Smooth muscle cell (in vitro differentiated cells): ENCODE measurements around the gene PTPN14. TPM values are rescaled to one million over a fixed set of nuclear protein-coding genes. Genes with fewer than 3 reads are reported as not detected.
A peak's percentile ranks its signal among the peaks of the same experiment; 100 is the strongest.

ENCODE experiments used
- DNase-seq: peaks from one replicate; lab custom pipeline; 2025; ENCODE audit not compliant: unreplicated experiment; lab: John Stamatoyannopoulos, UW
- H2AFZ ChIP-seq: fragments of 200-600 bp; sonication (generic); 2 replicates; pipeline ENCODE4 v1.6.0; 2016; ENCODE audit warnings: antibody characterized with exemption, low read depth, mild to moderate bottlenecking
- H3F3A ChIP-seq: fragments of 200-600 bp; sonication (generic); 2 replicates; pipeline ENCODE4 v1.6.0; 2017; ENCODE audit warnings: antibody characterized with exemption, low read depth
- H3K27ac ChIP-seq: fragments of 200-600 bp; sonication (generic); 2 replicates; pipeline ENCODE4 v1.5.1; 2016; ENCODE audit warnings: low read depth, mild to moderate bottlenecking
- H3K27me3 ChIP-seq: fragments of 200-600 bp; sonication (generic); 2 replicates; pipeline ENCODE4 v1.6.1; 2016; ENCODE audit warnings: low read depth, mild to moderate bottlenecking
- H3K36me3 ChIP-seq: fragments of 200-600 bp; sonication (generic); 2 replicates; pipeline ENCODE4 v1.5.1; 2016; ENCODE audit warnings: low read depth
- H3K4me1 ChIP-seq: fragments of 200-600 bp; sonication (generic); 2 replicates; pipeline ENCODE4 v1.5.1; 2016; ENCODE audit warnings: low read depth
- H3K4me2 ChIP-seq: fragments of 200-600 bp; sonication (generic); 2 replicates; pipeline ENCODE4 v1.6.0; 2016; ENCODE audit warnings: mild to moderate bottlenecking
- H3K4me3 ChIP-seq: fragments of 200-600 bp; sonication (generic); 2 replicates; pipeline ENCODE4 v1.5.1; 2016; ENCODE audit warnings: mild to moderate bottlenecking
- H3K79me2 ChIP-seq: fragments of 200-600 bp; sonication (generic); 2 replicates; pipeline ENCODE4 v1.6.0; 2016; ENCODE audit warnings: low read depth, mild to moderate bottlenecking
- H3K9ac ChIP-seq: fragments of 200-600 bp; sonication (generic); 2 replicates; pipeline ENCODE4 v1.6.0; 2016; ENCODE audit warnings: low read depth
- H3K9me3 ChIP-seq: fragments of 200-600 bp; sonication (generic); replicated peaks from 2 replicates; pipeline ENCODE4 v1.5.1; 2016; ENCODE audit warnings: low read depth
- H4K20me1 ChIP-seq: fragments of 200-600 bp; sonication (generic); 2 replicates; pipeline ENCODE4 v1.6.0; 2016; ENCODE audit warnings: low read depth
- WGBS: methylation state at CpG from one replicate; pipeline ENCODE4 v1.1.7; 2016; ENCODE audit warnings: low lambda C conversion rate; 5-methylcytosine and 5-hydroxymethylcytosine counted together
- polyA plus RNA-seq: library from polyadenylated mRNA; unstranded; fragments of >200 nt; fragmentation: Nextera tagmentation; extraction: Ambion mirVana; gene quantifications from 2 replicates; pipeline ENCODE4 v1.2.1, GENCODE V29; 2016
- total RNA-seq: library from RNA; depleted of rRNA; stranded (reverse); fragments of >200 nt; gene quantifications from 2 replicates; pipeline ENCODE4 v1.2.3, GENCODE V29; 2014
- TF ChIP-seq, protein P1 (sequence below): fragments of 200-600 bp; sonication (generic); IDR thresholded peaks from 2 replicates; pipeline ENCODE4 v1.5.1; 2017; ENCODE audit warnings: borderline replicate concordance, mild to moderate bottlenecking, antibody characterized with exemption; ENCODE audit not compliant: insufficient read depth, poor library complexity, severe bottlenecking

PTPN14 gene
- total and polyA plus RNA-seq, 2 experiments from 2014 or later, result 13.7 to 28.6 TPM

DNA sequence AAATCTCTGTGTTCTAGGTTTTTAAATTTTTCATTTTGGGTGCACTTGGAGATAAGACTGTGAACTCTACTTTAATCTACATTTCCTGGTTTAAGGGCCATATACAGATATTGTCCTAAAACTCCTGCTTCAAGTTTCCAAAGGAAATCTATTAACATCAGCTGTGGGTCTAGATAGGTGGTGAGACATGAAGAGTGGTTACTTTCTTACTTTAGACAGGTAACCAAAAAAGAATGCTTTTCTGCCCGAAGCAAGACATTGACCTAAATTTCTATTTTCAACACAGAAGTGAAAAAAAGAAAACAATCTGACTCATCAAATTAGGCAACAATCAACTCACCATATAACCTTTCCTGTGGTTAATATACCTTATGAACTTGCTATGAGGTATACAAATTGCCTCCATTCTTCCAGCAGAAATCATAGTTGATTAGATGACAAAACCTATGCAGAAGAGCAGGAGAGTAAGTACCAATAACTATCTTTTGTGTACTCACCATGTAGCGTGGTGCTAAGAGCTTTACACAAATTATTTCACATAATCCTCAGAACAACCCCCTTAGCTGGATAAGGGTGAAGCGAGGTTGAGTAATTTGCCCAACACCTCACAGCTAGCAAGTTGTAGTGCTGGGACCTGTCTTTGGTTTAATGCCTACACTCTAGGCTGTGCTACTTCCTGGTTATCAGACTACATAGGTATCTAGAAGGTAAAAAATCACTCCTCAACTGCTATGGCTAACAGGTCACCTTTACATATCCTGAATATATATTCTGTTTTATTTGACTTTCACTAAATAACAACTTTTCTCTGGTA lies 23.4 kb upstream of the PTPN14 start:
- H3K27me3 ChIP-seq, result no peaks in the 10 kb centered on the region
- H3K4me1 ChIP-seq, result peaks cover 3% of the 10 kb centered on the region
- no peaks in the 10 kb centered on the region for H4K20me1 ChIP-seq
- peak overlapping the region; percentile 27 for H3K9ac ChIP-seq
- peak overlapping the region; percentile 75 for H3K27ac ChIP-seq
- no peak overlapping the region for H2AFZ ChIP-seq
- H3K4me2 ChIP-seq, result no peak overlapping the region
- WGBS, result 72% methylated on average over 3 of the region's 3 CpGs
- H3K36me3 ChIP-seq, result no peaks in the 10 kb centered on the region
- DNase-seq, result no peak
- H3F3A ChIP-seq, result no peaks in the 10 kb centered on the region
- TF ChIP-seq, protein P1, sequence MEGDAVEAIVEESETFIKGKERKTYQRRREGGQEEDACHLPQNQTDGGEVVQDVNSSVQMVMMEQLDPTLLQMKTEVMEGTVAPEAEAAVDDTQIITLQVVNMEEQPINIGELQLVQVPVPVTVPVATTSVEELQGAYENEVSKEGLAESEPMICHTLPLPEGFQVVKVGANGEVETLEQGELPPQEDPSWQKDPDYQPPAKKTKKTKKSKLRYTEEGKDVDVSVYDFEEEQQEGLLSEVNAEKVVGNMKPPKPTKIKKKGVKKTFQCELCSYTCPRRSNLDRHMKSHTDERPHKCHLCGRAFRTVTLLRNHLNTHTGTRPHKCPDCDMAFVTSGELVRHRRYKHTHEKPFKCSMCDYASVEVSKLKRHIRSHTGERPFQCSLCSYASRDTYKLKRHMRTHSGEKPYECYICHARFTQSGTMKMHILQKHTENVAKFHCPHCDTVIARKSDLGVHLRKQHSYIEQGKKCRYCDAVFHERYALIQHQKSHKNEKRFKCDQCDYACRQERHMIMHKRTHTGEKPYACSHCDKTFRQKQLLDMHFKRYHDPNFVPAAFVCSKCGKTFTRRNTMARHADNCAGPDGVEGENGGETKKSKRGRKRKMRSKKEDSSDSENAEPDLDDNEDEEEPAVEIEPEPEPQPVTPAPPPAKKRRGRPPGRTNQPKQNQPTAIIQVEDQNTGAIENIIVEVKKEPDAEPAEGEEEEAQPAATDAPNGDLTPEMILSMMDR, result no peak
- peaks cover 8% of the 10 kb centered on the region for H3K9me3 ChIP-seq
- H3K79me2 ChIP-seq, result no peaks in the 10 kb centered on the region
- no peak overlapping the region for H3K4me3 ChIP-seq

DNA sequence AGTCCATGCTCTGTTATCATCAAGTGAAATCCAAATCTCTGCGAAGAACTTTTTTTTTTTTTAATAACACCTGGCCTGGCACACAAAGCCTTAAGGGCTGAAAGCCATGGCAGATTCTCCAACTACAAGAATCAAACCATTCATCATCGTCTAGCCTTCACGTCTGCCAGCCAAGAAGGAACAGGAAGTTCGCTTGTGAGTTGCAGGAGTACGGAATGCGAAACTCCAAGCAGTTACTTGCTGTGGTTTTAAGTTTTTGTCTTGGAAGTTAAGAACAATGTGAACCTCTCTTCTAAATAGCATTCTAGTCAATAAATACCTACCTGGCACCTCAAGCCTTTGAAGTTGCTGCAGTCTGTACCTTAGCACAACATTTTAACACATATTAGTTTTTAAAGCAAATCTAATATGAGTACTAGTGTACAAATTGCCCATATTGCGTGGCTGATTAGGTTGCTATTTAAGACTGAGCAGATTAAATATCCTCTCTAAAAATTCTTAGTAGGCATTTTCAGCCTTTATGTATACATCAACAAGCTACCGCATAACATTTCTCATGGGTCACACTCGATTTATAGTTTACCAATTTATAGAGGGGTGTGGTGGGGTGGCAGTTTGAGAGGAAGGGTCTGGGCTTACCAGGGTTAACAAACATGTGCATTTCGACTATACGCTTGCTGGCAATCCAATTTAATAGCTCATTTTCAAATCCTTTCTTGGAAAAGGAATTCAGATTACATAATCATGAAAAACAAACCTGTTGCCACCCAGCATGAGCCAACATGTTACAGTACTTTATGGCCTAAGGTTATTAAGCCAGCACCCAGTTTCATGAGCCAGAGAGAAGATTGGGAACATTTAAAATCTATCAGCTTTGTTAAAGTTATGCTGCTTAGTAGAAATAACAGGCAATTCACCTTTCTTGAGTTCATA lies 22.2 kb upstream of the PTPN14 start:
- TF ChIP-seq, protein P1, result no peak
- Histone ChIP-seq H3K79me2 (no peaks in the 10 kb centered on the region), H3K9me3 (peaks cover 8% of the 10 kb centered on the region), H3K36me3 (no peaks in the 10 kb centered on the region), H3K27ac (peak overlapping the region; percentile 75), H2AFZ (no peak overlapping the region), H3F3A (no peaks in the 10 kb centered on the region), H3K4me2 (peak overlapping the region; percentile 6), H3K4me1 (peaks cover 3% of the 10 kb centered on the region), H3K9ac (peak overlapping the region; percentile 27), H4K20me1 (no peaks in the 10 kb centered on the region), H3K4me3 (no peak overlapping the region), H3K27me3 (no peaks in the 10 kb centered on the region)
- no peak for DNase-seq
- WGBS, result 70% methylated on average over 11 of the region's 11 CpGs

DNA sequence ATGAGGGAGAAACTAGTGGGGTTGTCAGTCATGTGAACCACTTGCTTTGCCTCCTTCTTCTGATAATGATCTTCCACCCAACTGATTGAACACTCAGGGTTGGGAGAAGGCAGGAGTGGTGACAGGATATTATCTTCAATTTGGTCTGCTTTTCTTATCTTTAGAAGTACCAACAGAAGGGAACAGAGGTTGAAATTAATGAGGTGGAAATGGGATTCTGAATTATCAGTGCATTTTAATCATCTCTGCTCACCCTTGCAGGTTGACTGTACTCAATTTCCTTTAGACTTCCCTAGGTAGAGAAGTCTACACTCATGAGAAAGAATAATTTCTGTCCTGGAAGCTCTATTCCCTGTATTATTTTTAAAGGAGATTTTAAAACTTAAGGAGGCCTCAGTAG lies 19.9 kb upstream of the PTPN14 start:
- no peaks in the 10 kb centered on the region for H3K36me3 ChIP-seq
- DNase-seq, result no peak
- no peak overlapping the region for H3K4me3 ChIP-seq
- no peak overlapping the region for H3K4me2 ChIP-seq
- H4K20me1 ChIP-seq, result no peaks in the 10 kb centered on the region
- TF ChIP-seq, protein P1, result no peak
- H3K9me3 ChIP-seq, result peaks cover 5% of the 10 kb centered on the region
- H2AFZ ChIP-seq, result no peak overlapping the region
- H3K27ac ChIP-seq, result no peak overlapping the region
- H3K79me2 ChIP-seq, result no peaks in the 10 kb centered on the region
- H3F3A ChIP-seq, result no peaks in the 10 kb centered on the region
- no peaks in the 10 kb centered on the region for H3K27me3 ChIP-seq
- H3K4me1 ChIP-seq, result peaks cover 3% of the 10 kb centered on the region
- no peak overlapping the region for H3K9ac ChIP-seq
